Measurements from ENCODE around the gene COQ7. TPM values are rescaled to one million over a fixed set of nuclear protein-coding genes. Genes with fewer than 3 reads are reported as not detected.

The COQ7 gene
- 16.6 and 24.0 TPM in 2 replicates for total RNA-seq (2014; rRNA removed; shearing (Covaris generic))

- peak; percentile 99 for DNase-seq (ENCODE audit: low spot score)
- in situ Hi-C loops (cut with HindIII; ENCODE audit: low sequenced_read_pairs): no loop called here
These were observed at the start of gene COQ7 for GRCh38 chr16:19067349-19068236. Gene COQ7, plus strand, starts transcription at chr16:19067614. Its CDS starts 51 bp downstream, at chr16:19067665.

DNA sequence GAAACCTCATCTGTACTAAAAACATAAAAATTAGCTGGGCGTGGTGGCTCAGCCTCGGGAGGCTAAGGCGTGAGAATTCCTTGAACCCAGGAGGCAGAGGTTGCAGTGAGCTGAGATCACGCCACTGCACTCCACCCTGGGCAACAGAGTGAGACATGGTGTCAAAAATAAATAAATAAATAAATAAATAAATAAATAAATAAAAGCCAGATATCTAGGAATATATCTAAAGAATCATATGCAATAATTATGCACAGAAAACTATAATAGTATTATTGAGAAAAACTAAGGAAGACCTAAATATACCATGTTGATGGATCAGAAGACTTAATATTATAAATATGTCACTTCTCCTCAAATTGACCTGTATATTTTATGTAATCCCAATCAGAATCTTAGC lies 46.7 kb upstream of the COQ7 start:
- in situ Hi-C loops (cut with HindIII; ENCODE audit: low sequenced_read_pairs): no loop called here
- DNase-seq (ENCODE audit: low spot score): no peak

- in situ Hi-C loops (cut with HindIII; ENCODE audit: low sequenced_read_pairs): no loop called here
- DNase-seq (ENCODE audit: low spot score): no peak
These were observed 45.7 kb upstream of the COQ7 start for GRCh38 chr16:19021747-19022146.

DNA sequence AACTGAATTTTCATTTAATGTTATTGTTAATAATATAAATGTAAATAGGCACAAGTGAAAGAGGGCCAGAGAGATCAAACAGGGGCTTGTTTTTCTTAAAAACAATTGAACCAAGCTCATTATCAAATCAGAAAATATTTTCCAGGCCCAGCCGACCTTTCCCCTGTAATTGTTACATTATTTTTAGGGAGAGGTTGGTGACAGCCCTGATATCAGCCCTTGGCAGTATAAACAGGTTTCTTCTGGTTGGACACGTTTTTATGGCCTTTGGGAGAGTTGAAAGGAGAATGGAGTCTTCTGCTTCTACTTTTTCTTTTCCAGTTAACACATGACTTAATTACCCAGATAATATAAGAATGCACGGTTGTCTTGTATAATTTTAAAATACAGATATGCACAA lies 40.0 kb upstream of the COQ7 start:
- in situ Hi-C loops (cut with HindIII; ENCODE audit: low sequenced_read_pairs): no loop called here
- DNase-seq (ENCODE audit: low spot score): no peak

DNA sequence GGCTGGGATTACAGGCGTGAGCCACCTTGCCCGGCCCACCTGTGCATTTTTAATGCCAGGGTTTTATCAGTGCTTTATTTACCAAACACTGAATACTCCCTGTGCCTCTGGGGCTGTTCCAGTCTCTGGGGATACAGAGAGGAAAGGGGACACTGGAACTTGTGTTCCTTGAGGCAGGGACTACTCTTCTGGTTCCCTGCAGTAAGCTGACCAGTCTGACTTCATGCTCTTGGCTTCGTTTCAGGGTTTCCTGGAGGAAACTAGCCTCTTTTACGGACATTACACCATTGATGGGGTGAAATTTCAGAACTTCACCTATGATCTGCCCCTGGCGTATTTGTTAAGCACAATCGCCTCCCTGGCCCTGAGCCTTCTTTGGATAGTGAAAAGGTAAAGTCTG lies 37.4 kb upstream of the COQ7 start:
- in situ Hi-C loops (cut with HindIII; ENCODE audit: low sequenced_read_pairs): no loop called here
- DNase-seq (ENCODE audit: low spot score): peak; percentile 67

GRCh38 chr16:19031738-19032137 lies 35.7 kb upstream of the COQ7 start:
- in situ Hi-C loops (cut with HindIII; ENCODE audit: low sequenced_read_pairs): no loop called here
- DNase-seq (ENCODE audit: low spot score): no peak

- in situ Hi-C loops (cut with HindIII; ENCODE audit: low sequenced_read_pairs): no loop called here
- peak; percentile 96 for DNase-seq (ENCODE audit: low spot score)
These were observed 33.7 kb upstream of the COQ7 start for GRCh38 chr16:19033761-19034160.

DNA sequence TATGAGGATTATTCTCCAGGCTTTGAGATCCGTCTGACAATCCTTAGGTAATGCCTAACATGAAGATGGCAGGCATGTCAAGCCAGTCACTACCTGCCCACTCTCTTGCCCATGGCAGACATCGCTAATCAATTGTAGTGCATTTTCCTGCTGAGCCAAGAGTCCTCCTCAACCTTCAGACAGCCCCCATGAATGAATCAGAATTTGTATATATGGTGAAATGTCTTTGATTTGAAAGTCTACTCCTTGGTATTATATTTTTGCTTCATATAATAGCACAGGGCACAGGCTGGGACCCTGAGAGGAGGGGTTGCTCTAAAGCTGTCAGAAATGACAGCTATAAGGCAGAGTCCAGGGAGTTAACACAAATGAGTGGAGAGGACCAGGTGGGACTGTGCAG lies 27.0 kb upstream of the COQ7 start:
- DNase-seq (ENCODE audit: low spot score): no peak
- in situ Hi-C loops (cut with HindIII; ENCODE audit: low sequenced_read_pairs): no loop called here

- no peak for DNase-seq (ENCODE audit: low spot score)
- in situ Hi-C loops (cut with HindIII; ENCODE audit: low sequenced_read_pairs): no loop called here
These were observed 22.6 kb upstream of the COQ7 start for GRCh38 chr16:19044769-19045168.

GRCh38 chr16:19046062-19046461 lies 21.4 kb upstream of the COQ7 start:
- no peak for DNase-seq (ENCODE audit: low spot score)
- in situ Hi-C loops (cut with HindIII; ENCODE audit: low sequenced_read_pairs): no loop called here

GRCh38 chr16:19062706-19063105 lies 4.7 kb upstream of the COQ7 start:
- in situ Hi-C loops (cut with HindIII; ENCODE audit: low sequenced_read_pairs): no loop called here
- DNase-seq (ENCODE audit: low spot score): no peak

- in situ Hi-C loops (cut with HindIII; ENCODE audit: low sequenced_read_pairs): no loop called here
These were observed 446 bp upstream of the COQ7 start for GRCh38 chr16:19066988-19067348.

DNA sequence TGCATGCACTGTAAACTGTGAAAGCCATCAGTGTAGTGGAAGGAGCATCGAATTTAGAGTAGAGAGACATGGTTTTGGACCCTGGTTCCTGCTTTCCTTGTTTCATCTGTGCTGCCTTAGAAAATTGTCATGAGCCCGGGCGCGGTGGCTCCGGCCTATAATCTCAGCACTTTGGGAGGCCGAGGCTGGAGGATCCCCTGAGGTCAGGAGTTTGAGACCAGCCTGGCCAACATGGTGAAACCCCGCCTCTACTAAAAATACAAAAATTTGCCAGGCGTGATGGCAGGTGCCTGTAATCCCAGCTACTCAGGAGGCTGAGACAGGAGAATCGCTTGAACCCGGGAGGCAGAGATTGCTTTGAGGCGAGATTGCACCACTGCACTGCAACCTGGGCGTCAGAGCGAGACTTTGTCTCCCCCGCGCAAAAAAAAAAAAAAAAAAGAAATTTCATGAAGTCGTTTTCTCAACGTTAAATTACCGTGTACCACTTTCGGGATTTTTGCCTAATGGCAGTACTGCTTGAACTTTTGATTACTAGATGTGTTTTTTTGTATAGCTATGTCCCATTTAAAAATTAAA lies 912 bp downstream of the COQ7 start:
- in situ Hi-C loops (cut with HindIII; ENCODE audit: low sequenced_read_pairs): no loop called here
- no peak for DNase-seq (ENCODE audit: low spot score)

More at GRCh38 chr16:19066988-19067348, 446 bp upstream of the COQ7 start:
- DNase-seq (ENCODE audit: low spot score): no peak

GRCh38 chr16:19071811-19072777 lies 4.7 kb downstream of the COQ7 start:
- in situ Hi-C loops (cut with HindIII; ENCODE audit: low sequenced_read_pairs): no loop called here
- DNase-seq (ENCODE audit: low spot score): peak; percentile 65

DNA sequence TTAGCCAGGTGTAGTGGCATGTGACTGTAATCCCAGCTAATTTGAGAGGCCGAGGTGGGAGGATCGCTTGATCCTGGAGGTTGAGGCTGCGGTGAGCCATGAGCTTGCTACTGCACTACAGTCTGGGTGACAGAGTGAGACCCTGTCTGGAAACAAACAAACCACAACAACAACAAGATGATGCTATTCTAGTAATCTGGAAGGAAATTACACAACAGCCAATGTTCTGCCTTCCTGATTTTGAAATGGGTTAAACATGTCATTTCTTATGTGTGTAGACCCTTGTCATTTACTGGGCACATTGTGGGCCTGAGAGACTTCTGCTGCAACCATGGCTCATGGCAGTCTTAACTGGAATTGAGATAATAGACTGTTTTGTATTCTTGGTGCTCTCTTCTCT lies 5.9 kb downstream of the COQ7 start:
- no peak for DNase-seq (ENCODE audit: low spot score)
- in situ Hi-C loops (cut with HindIII; ENCODE audit: low sequenced_read_pairs): no loop called here

DNA sequence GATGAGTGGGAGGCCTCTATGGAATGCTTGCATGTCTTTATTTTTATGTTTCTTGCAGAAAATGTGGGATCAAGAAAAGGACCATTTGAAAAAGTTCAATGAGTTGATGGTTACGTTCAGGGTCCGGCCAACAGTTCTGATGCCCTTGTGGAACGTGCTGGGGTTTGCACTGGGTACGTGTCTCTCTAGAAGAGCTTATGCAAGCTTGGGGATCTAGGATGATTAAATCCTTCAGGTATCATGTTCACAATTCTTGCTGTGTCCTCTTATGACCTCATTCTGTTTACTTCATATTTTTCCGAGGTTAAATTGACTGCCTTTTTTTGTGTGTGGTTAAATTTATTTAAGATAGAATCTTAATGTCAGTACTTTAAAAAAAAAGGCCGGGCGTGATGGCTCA lies 6.4 kb downstream of the COQ7 start:
- no peak for DNase-seq (ENCODE audit: low spot score)
- in situ Hi-C loops (cut with HindIII; ENCODE audit: low sequenced_read_pairs): no loop called here

DNA sequence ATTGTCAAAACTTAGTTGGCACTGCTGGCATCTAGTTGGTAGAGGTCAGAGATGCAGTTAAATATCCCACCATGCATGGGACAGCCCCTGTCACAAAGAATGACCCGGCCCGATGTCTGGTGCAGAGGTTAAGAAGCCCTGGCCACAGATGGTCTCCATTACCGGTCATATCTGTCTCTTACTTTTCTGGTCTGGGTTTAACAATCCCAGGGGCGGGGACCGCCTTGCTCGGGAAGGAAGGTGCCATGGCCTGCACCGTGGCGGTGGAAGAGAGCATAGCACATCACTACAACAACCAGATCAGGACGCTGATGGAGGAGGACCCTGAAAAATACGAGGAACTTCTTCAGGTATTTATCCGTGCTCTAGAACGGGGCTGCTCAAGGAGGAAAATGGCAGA lies 8.1 kb downstream of the COQ7 start:
- DNase-seq (ENCODE audit: low spot score): no peak
- in situ Hi-C loops (cut with HindIII; ENCODE audit: low sequenced_read_pairs): no loop called here

- no peak for DNase-seq (ENCODE audit: low spot score)
- in situ Hi-C loops (cut with HindIII; ENCODE audit: low sequenced_read_pairs): no loop called here
These were observed 10.5 kb downstream of the COQ7 start for GRCh38 chr16:19077879-19078278.

DNA sequence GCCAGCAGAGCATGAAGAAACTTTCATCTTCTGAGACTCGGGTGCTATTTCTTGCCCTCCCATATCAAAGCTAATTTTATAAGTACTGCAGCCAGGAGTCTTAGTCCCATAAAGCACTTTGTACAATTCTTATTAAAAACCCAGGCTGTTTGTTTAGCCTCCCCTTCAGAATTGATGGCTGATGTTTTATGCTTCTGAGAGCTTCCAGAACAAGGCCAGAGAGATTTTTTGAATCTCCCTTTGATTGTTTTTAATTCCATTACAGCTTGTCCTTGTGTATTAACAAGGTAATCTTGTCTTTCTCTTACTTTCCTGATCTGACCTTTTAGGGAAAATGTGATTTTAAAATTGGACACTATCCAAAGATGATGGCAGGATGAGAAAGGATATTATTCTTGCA lies 16.3 kb downstream of the COQ7 start:
- no peak for DNase-seq (ENCODE audit: low spot score)
- in situ Hi-C loops (cut with HindIII; ENCODE audit: low sequenced_read_pairs): no loop called here

DNA sequence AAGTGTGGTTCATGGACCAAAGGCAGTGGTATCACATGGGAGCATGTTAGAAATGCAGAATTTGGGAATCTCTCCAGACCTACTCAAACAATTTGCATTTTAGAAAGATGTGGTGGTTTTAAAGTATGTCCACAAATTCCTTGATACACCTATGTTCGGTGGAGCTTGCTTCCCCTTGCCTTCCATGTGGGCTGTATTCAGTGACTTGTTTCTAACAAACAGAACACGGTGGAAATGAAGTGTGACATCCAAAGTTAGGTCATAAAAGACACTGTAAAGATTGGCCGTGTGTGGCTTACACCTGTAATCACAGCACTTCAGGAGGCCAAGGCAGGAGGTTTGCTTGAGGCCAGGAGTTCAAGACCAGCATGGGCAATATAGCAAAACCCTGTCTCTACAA lies 16.7 kb downstream of the COQ7 start:
- in situ Hi-C loops (cut with HindIII; ENCODE audit: low sequenced_read_pairs): no loop called here
- DNase-seq (ENCODE audit: low spot score): no peak
